Activated gamma-delta T cell treated with Interleukin-2 at 50 U/mL for 16 hours (primary cell): Measurements from ENCODE around the gene HACE1.

ENCODE experiments used
- DNase-seq: peaks from one replicate; pipeline ENCODE4 v3.0.0-alpha.2; 2020

The HACE1 gene

DNA sequence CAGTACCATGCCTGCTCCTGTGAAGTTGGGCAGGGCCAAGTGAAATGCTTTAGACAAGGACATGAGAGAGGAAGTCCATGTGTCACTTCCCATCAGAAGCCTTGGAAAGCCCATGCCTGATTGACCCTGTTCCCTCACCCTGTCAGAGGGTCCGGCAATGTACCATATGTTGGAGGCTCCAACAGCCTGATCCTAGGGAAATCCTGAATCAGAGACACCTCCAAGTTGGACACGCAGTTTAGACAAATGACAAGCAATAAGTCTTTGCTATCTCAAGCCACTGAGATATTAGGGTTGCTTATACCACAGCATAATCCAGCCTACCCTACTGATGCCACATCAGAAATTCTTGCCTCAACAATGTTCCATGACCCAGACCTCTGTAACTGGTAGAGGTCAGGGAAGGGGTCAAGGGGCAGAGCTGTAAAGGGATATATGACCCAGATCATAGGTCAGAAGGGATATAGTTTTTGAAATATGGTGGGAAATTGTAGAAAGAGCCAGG, 174.8 kb downstream of the HACE1 start:
- no peak for DNase-seq

GRCh38 chr6:104683809-104684208, 175.9 kb downstream of the HACE1 start:
- DNase-seq = no peak

DNA sequence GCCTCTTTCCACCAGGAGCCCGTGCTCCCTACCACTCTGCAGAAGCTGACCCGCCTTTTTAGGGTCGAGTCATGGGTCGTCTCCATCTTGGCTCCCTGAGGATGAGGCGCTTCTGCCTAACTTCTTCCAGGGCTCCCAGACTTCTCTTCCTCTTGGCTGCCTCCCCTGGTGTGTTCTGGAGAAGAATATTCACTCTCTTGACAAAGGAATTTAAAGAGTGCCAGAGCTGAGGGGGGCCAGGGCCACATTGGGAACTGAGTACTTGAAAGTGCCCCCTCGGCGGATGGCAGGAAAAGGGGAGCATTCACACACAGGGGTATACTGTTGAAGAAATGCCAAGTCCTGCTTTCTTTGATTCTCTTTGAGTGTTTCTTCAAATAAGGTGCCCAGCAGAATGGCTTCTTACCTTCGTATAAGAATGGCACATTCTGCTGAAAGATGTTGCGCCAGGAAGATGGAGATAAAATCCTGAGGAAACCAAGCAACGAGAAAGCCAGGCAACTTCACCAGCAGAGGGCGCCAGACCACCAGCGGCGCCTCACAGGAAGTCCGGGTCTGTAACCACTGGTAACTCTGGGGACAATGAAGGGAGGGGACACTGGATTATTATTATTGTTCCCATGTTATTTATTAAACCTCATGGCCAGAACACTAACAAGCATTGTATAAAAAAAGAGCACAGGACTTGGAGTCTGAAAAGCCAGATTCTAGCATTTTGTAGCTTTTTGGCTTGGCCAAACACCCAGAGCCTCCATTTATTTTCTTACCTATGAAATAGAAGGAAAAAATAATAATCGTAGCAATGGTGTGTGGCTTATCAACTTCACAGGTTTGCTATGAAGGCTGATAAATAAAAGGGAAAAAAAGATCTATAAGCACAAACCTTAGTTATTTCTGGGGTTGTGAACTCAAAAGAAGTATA, 176.7 kb downstream of the HACE1 start:
- DNase-seq = peak; percentile 59

DNA sequence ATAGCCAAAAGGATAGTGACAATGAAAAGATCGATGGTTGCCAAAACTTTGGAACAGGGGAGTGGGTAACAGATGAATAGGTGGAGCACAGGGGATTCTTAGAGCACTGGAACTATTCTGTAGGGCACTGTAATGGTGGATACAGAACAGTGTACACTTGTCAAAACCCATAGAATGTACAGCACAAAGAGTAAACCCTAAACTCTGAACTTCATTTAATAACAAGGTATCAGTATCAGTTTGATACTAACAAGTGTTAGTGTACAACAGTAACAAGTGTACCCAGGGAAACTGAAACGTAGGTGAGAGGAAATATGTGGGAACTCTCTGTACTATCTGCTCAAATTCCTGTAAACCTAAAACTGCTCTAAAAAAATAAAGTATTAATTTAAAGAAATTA, 179.2 kb downstream of the HACE1 start:
- no peak for DNase-seq

DNA sequence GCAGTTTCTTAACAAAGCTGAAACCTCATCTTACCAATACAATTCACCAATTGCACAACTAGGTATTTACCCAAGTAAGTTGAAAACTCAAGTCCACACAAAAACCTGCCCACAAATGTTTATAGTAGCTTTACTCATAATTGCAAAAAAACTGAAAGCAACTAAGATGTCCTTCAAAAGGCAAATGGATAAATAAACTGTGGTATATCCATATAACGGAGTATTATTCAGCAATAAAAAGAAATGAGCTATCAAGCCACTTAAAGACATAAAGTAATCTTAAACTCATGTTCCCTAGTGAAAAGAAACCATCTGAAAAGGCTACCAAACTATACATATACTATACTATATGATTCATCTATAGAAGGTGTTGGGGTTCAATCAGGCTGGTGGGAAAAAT, 179.7 kb downstream of the HACE1 start:
- DNase-seq = no peak
